HG03558 (cell line): ENCODE data around the gene LDHD.
"Not testable (repeated sequence)": the region's sequence is repeated elsewhere in the genome, so short reads cannot be mapped to it uniquely, and the experiment has no call there.

Experiments
- ATAC-seq: cut with Tn5 transposase; IDR thresholded peaks from one replicate; pipeline ENCODE4 v1.9.1; 2021; ENCODE audit warnings: moderate number of reproducible peaks; ENCODE audit not compliant: unreplicated experiment; ENCODE audit errors: extremely low read depth

The LDHD gene

DNA sequence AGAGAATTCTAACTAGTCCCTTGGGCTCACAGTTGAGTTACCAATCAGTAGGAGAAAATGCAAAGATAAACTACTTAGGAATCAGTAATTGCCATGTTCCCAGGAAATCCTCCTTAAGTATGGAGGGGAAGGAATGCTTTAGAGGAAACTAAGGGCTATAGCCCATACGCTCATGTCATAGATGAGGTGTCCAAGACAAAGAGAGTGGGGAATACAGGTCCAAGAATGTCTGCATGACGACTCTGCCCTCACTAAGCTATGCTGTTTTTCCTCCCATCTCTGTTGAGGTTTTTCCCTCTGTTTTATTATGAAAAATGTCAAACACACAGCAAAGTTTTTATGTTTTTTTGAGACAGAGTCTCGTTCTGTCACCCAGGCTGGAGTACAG lies 16.0 kb downstream of the LDHD start:
- no peak for ATAC-seq

DNA sequence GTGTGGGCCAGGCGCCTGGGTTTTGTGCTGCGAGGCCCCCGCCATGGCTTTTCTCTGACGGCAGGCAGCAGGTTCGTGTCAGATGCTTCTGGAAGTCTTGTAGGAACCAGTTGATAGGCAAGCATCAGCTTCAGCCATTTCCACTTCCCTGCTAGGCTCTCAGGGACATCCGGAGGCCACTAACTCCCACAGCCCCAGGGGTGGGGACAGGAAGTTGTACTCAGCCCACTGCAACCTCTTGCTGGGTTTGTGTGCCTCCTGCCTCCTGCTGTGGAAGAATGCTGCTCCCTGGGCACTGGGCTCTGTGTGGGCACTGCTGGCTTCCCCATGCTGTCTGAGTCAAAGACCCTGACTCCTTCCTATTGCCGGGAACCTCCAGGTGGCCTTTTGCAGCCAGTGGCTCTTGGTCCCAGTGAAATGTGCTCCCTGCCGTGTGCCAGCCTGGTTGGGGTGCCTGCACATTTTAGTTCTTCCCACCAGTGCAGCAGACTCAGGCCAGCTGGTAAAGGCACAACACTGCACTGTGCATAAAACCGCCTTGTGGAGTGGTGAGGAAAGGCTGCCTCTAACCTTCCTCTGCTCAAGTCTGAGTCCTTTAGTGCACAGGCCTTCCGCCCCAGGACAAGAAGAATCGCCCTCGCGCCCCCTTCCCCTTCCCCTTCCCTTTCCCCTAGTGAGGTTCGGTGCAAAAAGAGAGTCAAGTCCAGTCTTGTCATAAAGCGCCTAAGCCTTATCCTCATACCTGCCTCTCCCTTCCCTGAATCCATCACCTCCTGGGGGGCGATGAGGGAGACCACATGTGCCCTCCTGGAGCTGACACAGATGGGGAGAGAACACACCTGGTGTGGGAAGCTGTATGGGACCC lies 16.6 kb downstream of the LDHD start:
- no peak for ATAC-seq

DNA sequence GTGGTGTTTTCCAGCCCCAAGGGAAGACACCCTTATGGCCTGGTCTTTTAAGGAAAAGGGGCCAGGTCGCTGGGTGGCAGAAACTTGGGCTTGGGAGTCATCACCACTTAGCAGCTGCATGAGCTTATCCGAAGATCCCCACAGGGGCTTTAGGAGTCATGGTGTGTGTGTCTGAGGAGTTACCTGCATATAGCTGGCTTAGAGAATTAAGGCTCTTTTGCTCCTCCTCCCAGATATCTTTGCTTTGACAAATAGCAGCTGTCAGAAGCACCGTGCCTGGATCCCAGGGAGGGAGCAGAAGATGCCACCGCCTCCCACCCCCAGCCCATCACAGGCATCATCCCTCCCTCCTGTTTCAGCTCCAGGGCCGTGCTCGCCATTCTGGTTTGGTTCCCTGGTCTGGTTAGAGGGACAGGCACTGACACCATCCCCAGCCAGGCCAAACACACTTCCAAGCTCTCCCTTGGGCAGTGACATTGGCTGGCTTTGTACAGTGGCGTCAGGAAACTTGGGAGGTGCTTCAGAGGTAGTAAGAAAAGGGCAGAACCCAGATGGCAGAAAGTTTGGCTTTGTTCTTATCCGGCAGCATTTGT lies 17.4 kb downstream of the LDHD start:
- no peak for ATAC-seq

DNA sequence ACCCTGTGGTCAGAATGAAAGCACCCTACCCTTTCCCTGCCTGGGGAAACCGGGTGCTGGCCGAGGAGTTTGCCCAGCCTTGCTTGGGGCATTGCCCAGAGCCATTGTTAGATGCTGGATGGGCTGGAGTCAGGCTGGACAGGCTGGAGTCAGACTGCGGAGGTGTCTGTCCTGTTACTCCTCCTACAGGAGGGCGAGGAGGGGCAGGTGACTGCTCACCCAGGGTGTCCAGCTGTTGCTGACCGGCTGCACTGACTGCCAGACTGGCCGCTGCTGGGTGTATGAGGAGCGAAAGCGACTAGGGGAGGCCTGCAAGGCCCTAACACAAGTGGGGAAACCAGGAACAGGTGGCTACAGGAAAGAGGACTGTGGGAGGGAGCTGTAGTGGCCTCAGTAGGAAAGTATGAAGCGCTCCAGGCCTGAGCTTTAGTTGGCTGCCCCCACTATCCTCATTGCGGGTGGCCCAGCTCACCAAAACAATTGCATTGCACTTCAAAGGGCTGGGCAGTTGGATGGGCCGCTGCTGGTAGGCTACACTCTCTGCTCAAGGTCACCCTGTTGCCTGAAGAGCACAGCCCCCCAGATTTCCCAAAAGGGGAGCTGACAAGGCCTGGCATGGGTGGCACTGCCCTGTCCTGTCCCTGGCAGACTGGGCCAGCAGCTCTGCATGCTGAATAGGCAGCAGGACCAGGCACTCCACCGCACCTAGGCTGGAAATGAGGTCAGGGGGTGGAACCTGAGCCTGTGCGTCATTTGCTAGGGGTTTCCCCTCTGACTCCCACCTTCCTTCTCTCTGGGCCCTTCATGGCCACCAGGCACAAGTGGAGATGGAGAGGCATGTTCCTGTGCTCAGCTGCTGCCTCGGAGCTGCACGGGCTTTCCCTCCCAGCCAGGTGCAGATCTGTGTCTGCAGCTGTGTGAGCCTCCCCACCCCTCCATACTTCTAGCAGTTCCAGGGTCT lies 18.4 kb downstream of the LDHD start:
- no peak for ATAC-seq

DNA sequence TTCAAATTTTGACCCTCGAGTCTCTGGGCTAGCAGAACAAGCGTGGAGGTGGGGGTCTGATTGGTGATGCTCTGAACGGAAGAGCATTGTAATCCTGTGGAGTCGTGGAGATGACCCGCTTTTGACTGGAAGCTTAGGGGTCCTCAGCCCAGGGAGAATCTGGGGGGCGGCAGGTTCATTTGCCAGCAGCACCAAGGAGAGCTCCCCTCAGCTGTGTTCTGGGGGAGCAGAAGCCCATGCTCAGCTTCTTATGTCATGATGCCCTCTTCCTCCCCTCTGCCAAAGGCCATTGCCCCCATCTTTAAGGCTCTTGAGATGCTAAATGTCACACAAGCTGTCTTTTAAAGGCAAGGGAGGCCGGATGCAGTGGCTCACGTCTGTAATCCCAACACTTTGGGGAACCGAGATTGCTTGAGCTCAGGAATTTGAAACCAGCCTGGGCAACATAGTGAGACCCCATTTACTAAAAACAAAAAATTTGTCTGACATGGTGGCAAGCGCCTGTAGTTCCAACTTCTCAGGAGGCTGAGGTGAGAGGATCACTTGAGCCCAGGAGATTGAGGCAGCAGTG lies 19.3 kb downstream of the LDHD start:
- no peak for ATAC-seq

DNA sequence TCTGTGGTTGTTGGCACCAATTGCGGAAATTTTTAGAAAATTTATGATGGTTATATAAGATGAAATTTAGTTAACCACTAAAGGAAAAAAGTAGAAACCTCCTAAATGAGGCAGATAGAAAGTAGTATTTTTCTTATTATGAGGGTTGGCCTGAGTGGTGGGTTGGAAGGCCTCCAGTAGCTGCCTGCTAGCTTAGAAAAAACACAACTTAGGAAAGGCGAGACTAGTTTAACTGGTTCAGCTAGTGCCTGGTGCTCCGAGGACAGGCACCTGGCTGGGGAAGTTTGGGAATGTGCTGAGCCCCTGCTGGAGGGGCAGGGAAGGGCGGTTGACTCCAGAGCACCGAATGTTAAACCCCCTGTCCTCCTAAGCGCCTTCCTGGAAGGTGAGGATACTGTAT lies 19.9 kb downstream of the LDHD start:
- no peak for ATAC-seq

DNA sequence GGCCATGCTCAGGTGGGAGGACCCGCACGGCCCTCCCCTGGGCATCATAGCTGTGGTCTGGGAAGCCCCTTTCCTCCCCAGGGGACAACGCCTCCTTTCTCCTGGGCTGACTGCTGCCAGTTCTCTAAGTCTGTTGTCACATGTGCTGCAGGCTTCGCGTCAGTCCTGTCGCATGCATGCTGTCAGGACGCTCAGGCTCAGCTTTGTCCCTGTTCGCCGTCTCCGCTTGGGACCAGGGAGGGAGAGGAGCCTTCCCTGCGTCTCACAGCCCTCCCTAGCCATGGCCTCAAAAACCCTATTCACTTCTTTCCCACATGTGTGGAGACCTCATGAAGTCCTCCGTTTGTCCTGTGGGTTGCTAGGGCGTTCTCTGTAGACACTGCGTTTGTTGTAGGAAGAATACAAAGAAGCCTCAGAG lies 21.4 kb downstream of the LDHD start:
- no peak for ATAC-seq

DNA sequence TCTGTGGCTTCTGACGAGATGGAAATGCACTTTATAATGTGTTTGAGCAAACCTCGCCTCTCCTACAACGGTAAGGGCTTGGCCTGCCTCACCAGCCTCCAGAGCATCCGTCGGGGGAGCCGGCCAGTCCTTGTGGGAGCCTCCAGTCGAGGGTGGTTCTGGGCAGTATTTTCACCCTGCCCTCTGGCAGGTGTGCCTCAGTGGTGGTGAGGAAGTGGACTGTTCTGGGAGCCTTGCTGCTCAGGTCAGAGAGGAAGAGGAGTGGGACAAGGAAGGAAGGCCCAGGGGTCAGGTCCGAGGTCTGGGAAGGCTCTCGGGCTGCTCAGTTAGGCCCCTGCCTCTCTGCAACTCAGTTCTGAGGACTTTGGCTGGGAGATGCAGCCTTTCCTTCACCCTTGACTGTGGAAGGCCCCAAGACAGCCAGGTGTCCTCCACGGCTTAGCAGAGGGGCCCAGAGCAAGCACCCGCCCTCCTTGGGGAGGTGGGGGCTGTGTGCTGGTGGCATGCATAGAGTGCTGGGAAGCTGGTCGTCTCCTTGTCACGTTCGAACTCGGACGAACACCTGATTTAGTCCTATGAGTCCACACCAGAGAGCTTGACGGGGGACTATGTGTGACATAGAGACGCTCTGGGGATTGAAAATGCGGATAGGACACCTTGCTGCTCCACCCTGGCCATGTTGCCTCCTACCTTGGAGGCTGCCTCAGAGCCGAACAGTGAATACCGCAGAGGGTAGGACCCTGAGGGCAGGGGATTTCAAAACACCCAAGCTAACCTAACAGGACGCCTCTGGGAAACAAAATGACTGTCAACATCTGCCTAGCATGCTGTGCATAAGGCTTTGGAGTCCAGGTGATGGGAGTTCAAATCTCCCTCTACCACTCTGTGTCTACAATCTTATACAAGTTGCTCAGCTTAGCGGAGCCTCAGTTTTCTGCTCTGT lies 22.7 kb downstream of the LDHD start:
- ATAC-seq: no peak

DNA sequence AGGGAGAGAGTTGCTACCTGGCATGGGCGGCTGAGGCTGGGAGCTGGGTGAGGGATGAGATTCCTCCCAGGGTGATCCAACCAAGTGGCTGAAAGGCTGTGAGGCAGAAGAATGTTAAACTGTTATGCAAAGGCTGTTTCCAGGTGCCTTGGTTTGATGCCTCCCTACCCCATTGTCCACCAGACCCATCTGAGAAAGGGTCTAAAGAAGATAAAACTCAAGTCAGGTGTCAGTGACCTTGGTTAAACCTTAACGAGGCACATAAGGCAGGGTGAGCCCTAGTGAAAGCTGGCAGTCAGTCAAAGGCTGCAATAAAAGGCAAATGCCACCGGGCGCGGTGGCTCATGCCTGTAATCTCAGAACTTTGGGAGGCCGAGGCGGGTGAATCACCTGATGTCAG lies 23.8 kb downstream of the LDHD start:
- ATAC-seq: no peak

DNA sequence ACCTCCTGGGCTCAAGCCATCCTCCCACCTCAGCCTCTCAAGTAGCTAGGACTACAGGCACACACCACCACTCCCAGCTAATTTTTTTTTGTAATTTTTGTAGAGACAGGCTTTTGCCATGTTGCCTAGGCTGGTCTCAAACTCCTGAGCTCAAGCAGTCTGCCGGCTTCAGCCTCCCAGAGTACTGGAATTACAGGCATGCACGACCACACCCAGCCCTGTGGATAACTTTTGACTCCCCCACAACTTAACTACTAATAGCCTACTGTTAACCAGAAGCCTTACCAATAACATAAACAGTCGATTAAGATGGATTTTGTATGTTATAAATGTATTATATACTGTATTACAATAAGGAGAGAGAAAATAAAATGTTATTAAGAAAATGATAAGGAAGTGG lies 25.0 kb downstream of the LDHD start:
- ATAC-seq: not testable (repeated sequence)

DNA sequence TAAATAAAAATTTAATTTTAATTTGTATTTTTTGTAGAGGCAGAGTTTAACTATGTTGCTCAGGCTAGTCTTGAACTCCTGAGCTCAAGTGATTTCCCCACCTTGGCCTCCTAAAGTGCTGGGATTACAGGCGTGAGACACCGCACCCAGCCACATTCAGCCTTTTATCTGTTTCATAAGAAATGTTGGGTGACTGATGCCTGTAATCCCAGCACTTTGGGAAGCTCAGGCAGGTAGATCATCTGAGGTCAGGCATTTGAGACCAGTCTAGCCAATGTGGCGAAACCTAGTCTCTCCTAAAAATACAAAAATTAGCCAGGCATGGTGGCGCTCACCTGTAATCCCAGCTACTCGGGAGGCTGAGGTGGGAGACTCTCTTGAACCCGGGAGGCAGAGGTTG lies 25.7 kb downstream of the LDHD start:
- not testable (repeated sequence) for ATAC-seq

DNA sequence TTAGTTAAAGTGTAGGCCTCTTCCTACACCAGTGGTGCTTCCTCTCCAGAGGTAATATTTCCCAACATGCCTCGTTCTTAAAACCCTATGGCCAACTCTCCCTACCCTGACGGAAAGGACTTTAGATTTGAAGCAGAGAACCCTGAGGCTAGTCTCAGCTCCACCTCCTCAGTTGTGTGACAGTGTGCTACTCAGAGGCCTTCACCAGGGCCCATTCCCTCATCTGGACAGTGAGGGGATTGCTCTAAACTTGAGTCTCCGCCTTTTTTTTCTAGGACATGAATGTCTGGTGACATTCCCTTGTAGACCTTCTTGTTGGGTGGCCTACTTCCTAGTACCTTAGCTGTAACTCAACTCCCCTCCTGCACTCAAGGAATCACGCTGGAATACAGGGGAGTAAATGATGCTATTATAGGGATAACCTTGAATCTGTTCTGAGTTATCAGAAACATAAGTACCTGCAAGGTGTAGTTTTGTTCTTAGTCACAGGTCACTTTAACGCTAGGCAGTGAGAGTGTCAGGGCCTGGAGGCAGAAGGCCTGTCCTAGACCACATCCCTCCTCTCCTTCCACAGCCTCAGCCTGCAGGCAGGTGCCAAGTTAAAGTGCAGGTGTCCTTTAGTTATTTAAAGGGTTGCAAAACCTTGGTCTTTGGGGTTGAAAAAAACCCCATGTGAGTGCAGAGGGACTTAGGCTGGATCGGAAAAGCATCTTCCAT lies 26.9 kb downstream of the LDHD start:
- no peak for ATAC-seq

DNA sequence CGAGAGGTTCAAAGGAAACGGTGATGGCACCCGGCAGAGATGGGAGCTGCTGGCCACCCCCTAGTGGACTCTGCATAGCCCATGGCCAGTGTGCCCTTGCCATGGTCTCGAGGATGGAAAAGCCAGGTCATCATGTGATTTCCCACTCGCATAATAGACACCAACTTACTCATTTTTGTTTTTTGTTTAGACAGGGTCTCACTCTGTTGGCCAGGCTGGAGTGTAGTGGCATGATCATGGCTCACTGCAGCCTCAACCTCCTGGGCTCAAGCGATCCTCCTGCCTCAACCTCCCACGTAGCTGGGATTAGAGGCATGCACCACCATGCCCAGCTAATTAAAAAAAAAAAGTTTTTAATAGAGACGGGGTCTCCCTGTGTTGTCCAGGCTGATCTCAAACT lies 27.6 kb downstream of the LDHD start:
- no peak for ATAC-seq

DNA sequence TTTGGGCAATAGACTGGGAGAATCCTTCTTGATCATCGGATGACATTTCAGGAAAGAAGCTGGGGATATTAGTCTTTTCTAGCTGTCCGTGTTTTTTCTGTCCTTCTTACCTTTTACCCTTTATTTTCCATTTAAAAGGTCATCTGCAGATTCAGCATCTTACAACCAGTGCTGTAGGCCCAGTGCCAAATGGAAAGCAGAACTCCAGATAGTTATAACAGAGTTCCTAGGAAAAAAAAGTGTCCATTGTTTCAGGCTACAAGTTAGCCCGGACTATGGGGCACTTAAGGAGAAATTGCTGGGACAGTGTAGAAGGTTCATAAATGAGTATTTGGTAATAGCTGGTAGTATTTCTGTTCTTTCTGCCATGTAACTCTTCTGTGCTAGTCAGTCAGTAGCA lies 28.4 kb downstream of the LDHD start:
- no peak for ATAC-seq

DNA sequence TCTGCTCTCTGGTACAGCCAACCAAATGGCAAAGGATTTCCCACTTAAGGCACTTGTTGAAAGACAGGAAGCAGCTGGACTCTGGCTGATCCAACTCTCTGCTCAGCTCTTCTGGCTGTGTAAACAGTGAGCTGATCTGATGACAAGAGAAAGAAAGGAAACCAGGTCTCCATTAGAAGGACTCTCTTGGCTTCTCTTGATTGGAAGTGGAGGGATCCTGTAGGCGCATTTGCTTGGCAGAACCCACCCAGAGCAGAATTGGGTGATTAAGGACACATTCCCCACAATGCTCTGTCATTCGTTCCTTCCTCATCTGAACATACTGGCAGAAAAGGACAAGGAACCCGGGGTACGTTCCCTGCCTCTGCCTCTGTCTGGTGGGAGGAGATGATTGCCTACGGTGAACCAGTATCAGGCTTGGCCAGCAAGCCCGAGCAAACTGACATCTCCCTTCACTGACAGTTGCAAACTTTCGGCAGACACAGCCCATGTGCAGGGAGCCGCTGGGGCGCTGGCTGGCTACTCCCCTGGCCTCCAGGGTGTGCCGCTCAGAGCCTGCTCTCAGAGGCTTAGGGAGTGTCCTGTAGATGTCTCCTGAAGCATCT lies 29.1 kb downstream of the LDHD start:
- no peak for ATAC-seq

DNA sequence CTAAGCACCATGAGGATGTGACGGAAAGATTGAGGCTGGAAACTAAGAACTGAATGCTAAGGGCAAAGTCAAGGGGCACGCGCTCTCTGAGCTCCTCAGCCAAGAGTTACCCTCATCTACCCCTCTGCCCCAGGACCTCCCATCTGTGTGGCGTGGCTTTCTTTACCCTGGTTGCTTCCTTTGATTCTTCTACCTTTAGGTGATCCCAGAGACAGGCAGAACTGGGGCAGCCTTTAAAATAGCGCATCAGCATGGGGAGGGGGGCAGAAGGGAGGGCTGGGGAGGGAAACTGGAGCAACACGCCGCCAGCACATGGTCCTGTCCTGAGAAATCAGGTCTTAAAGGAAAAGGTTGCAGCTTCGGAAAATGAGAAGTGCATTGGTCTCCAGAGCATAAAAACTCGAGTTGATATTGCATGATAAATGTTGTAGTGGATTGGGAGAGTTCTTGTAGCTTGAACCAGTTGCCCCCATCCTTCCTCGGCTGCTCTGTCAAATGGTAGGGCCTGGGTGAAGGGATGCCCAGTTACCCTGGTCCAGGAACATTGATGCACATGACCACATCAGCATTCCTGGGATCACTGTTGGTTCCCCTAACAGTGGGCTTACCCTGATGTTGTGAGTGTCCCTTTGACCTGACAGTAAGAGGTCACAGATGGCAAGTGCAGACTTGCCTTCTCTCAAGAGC lies 29.7 kb downstream of the LDHD start:
- ATAC-seq: no peak

DNA sequence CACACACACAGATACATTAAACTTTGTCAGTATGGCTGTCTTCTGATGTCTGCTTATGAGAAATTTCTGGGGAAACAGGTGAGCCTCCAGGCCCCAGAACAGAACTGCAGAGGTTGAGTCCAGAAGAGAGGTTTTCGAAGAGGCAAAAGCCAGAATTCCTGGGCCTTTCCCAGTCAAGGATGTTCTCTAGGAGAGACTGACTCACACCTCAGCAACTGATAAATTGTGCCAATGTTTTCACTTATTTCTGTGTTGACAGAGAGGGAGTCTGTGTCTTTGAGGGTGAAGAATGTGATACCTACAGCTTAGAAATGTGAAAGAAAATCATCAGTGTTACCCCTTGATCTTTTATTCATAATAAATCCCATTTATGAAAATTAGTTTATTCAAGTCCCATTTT lies 30.3 kb downstream of the LDHD start:
- no peak for ATAC-seq

DNA sequence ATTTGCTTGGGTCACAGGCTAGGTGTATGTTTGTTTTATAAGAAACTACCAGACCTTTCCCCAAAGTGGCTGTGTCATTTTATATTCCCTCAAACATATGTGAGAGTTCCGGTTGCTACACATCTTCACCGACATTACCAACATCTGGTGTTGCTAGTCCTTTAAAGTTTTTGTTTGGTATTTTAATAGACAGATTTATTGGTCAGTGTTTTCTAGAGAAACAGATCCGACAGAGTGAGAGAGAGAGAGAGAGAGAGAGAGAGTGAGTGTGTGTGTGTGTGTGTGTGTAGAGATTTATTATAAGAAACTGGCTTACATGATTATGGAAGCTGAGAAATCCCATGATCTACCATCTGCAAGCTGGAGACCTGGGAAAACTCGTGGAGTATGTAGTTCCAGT lies 31.0 kb downstream of the LDHD start:
- ATAC-seq: no peak
